ENCODE results near the gene CFAP54.
A peak's percentile ranks its signal among the peaks of the same experiment; 100 is the strongest.

GRCh38 chr12:96710127-96710745 is 220.9 kb downstream of the CFAP54 start:
- peak; percentile 28 to 70; a peak in 3 of 4 replicates for TF ChIP-seq CTCF (conservative IDR thresholded peaks at IDR 0.05; ENCODE audit: low read depth in 2 of 2)
- no peak for TF ChIP-seq CREB1 (CRISPR knock-in tag; IDR thresholded peaks at IDR 0.05; ENCODE audit: low read depth)
- TF ChIP-seq REST (IDR thresholded peaks at IDR 0.05; ENCODE audit: unreplicated experiment), result no peak
- TF ChIP-seq EZH2 (IDR thresholded peaks at IDR 0.05; ENCODE audit: low read depth, unreplicated experiment), result no peak
- TF ChIP-seq ETS1 (IDR thresholded peaks at IDR 0.05), result no peak
- TF ChIP-seq EZH2phosphoT487 (IDR thresholded peaks at IDR 0.05; ENCODE audit: unreplicated experiment), result no peak
